MCF 10A (cell line): ENCODE data around the gene RP2. TPM values are rescaled to one million over a fixed set of nuclear protein-coding genes. Genes with fewer than 3 reads are reported as not detected.

ENCODE experiments used
- BruUV-seq: library from RNA; stranded (reverse); fragments of 400-500 nt; replicated peaks from 2 replicates; lab custom pipeline; 2021; lab: Mats Ljungman, UMichigan
- CTCF ChIA-PET: fragments of 300-600 bp; sonication (Branson Sonifier 250); formaldehyde crosslinking; extraction: SDS; loops from one replicate; lab custom pipeline; 2021; ENCODE audit warnings: antibody characterized with exemption, inconsistent platforms; lab: Yijun Ruan, JAX
- POLR2A ChIA-PET: fragments of 300-600, 350-650 bp; sonication (Branson Sonifier 250); formaldehyde crosslinking; extraction: SDS; loops from one replicate; lab custom pipeline; 2020; ENCODE audit warnings: antibody characterized with exemption, inconsistent platforms; lab: Yijun Ruan, JAX
- DNase-seq: peaks from one replicate; pipeline ENCODE4 v3.0.0-alpha.2; 2018; ENCODE audit not compliant: unreplicated experiment
- H3K27ac Mint-ChIP-seq: one replicate; pipeline ENCODE4 v1.8.0; 2022; ENCODE audit warnings: mild to moderate bottlenecking, low read depth, mixed read lengths; ENCODE audit not compliant: unreplicated experiment
- H3K27me3 Mint-ChIP-seq: one replicate; pipeline ENCODE4 v1.8.0; 2022; ENCODE audit warnings: mixed read lengths; ENCODE audit not compliant: insufficient read depth, unreplicated experiment
- H3K36me3 Mint-ChIP-seq: one replicate; pipeline ENCODE4 v1.8.0; 2022; ENCODE audit warnings: mild to moderate bottlenecking, moderate library complexity, mixed read lengths; ENCODE audit not compliant: insufficient read depth, unreplicated experiment
- H3K4me1 Mint-ChIP-seq: one replicate; pipeline ENCODE4 v1.8.0; 2022; ENCODE audit warnings: mixed read lengths; ENCODE audit not compliant: insufficient read depth, unreplicated experiment
- H3K4me3 Mint-ChIP-seq: one replicate; pipeline ENCODE4 v1.8.0; 2022; ENCODE audit warnings: mild to moderate bottlenecking, moderate library complexity, mixed read lengths; ENCODE audit not compliant: unreplicated experiment
- H3K9me3 Mint-ChIP-seq: one replicate; pipeline ENCODE4 v1.8.0; 2022; ENCODE audit warnings: mixed read lengths; ENCODE audit not compliant: unreplicated experiment
- CTCF ChIP-seq: fragments of 200-600 bp; IDR thresholded peaks from one replicate; pipeline ENCODE4 v1.8.0; 2022; ENCODE audit warnings: antibody characterized with exemption, mild to moderate bottlenecking; ENCODE audit not compliant: unreplicated experiment
- intact Hi-C: fragments of 100-400 bp; cut with micrococcal nuclease; formaldehyde crosslinking; loops from 2 replicates; pipeline ENCODE4 v1.14.1; 2022
- total RNA-seq: library from RNA; stranded (reverse); gene quantifications from 2 replicates; pipeline ENCODE4 v1.2.3, GENCODE V29; 2022

Gene RP2
- total RNA-seq, 1 experiment from 2014 or later = 5.4 TPM

DNA sequence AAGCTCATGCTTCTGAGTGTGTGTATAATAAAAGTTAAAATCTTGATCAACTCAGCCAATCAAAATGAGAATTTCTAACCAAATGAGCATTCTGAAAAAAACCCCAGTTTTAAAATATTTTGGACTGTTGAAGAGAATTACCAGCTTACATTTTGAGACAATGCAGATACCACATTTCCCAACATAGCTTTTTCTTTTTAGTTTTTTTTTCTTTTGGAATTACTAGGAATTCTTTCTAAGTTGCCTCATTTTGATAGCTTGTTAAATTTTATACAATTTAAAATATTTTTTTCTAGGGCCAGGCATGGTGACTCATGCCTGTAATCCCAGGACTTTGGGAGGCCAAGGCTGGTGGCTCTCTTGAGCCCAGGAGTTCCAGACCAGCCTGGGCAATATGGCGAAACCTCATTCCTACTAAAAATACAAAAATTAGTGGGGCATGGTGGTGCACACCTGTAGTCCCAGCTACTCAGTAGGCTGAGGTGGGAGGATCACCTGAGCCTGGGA lies 2.2 kb downstream of the RP2 start:
- BruUV-seq = no TSS peak

DNA sequence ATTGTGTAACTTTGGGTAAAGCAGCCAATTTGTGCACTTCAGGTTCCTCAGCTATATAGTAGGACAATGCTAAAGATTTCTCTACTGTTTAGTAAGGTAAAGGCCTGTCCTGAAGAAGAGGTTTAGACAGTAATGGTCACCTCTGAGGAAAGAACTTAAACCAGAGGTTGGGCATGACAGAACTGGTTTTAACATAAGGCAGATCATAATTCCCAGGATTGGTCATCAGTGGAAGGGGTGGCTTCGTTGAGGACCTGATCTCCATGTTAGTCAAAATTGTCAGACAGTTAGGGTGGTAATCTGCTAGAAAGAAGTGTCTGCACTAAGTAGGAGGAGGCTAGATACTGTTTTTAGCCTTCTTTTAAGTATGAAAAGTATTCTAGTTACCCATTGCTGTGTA lies 4.1 kb downstream of the RP2 start:
- Mint-ChIP-seq H3K4me1 (peaks cover 6% of the 10 kb centered on the region), H3K36me3 (no peaks in the 10 kb centered on the region), H3K4me3 (no peak overlapping the region), H3K27ac (no peak overlapping the region), H3K27me3 (no peaks in the 10 kb centered on the region), H3K9me3 (no peaks in the 10 kb centered on the region)
- DNase-seq = no peak
- BruUV-seq = no TSS peak
- POLR2A ChIA-PET = interaction anchor here (0.8 kb wide), 1 partner anchor 10 kb away, joined by 3 read pairs; no protein-coding TSS in a partner anchor
- CTCF ChIA-PET = interaction anchor here (0.6 kb wide), 1 partner anchor 179 kb away, joined by 3 read pairs; no protein-coding TSS in a partner anchor
- intact Hi-C loops = no loop called here
- TF ChIP-seq CTCF = no peak

More for the DNA sequence above, 2.2 kb downstream of the RP2 start:
- Mint-ChIP-seq H3K4me3 (peak overlapping the region; percentile 92), H3K27ac (no peak overlapping the region), H3K4me1 (peaks cover 6% of the 10 kb centered on the region), H3K9me3 (no peaks in the 10 kb centered on the region), H3K27me3 (no peaks in the 10 kb centered on the region), H3K36me3 (no peaks in the 10 kb centered on the region)
- ChIA-PET POLR2A (interaction anchor here (0.6 to 1.6 kb wide), 7 partner anchors 10 to 1651 kb away, joined by 3 to 8 read pairs (median 3); partner anchors contain the start of gene SLC9A7), CTCF (interaction anchor here (0.6 kb wide), 2 partner anchors 74 to 130 kb away, joined by 3 to 4 read pairs; no protein-coding TSS in a partner anchor)
- no peak for DNase-seq
- no peak for TF ChIP-seq CTCF
- intact Hi-C loops = no loop called here

DNA sequence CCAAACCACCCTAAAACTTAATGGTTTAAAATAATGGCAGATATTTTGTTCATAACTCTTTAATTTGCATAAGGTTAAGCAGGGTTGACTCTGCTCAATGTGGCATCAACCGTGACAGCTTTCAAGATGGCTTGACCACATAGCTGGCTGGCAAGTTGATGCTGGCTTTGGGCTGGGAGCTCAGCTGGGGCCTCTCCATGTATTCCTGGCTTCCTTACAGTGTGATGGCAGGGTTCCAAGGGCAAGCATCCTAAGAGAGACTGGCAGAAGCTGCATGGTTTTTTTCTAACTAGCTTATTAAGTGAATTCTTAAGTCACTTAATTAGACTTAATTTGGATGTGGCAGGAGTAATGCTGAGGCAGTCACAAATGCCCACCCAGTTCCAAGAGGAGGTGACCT lies 4.5 kb downstream of the RP2 start:
- intact Hi-C loops = no loop called here
- no peak overlapping the region for H3K4me3 Mint-ChIP-seq
- DNase-seq = no peak
- H3K4me1 Mint-ChIP-seq = peaks cover 6% of the 10 kb centered on the region
- no peak overlapping the region for H3K27ac Mint-ChIP-seq
- ChIA-PET POLR2A (interaction anchor here (0.8 kb wide), 1 partner anchor 10 kb away, joined by 3 read pairs; no protein-coding TSS in a partner anchor), CTCF (interaction anchor here (0.6 kb wide), 2 partner anchors 10 to 179 kb away, joined by 3 read pairs; no protein-coding TSS in a partner anchor)
- H3K27me3 Mint-ChIP-seq = no peaks in the 10 kb centered on the region
- H3K36me3 Mint-ChIP-seq = no peaks in the 10 kb centered on the region
- no peak for TF ChIP-seq CTCF
- BruUV-seq = no TSS peak
- no peaks in the 10 kb centered on the region for H3K9me3 Mint-ChIP-seq

DNA sequence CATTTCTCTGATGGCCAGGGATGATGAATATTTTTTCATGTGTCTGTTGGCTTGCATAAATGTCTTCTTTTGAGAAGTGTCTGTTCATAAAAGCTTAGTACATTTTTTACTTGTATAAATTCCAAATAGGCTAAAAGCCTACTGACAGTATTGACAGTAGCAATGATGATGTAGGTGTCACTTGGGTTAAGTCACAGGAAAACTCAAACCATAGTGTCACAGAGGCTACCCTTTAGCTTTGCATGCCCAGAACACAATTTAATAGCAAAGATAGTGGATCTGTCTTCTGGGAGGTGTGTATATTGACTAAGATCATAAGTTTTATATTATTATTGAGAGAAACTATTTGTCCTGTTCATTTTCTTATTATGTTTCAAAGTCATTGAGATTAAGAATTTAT lies 8.1 kb downstream of the RP2 start:
- DNase-seq = no peak
- peaks cover 3% of the 10 kb centered on the region for H3K27me3 Mint-ChIP-seq
- ChIA-PET CTCF (no interaction called here), POLR2A (interaction anchor here (1.7 kb wide), 1 partner anchor 8 kb away, joined by 7 read pairs; the partner anchor contains the start of gene RP2)
- peaks cover 6% of the 10 kb centered on the region for H3K4me1 Mint-ChIP-seq
- intact Hi-C loops = no loop called here
- no peak overlapping the region for H3K27ac Mint-ChIP-seq
- H3K36me3 Mint-ChIP-seq = no peaks in the 10 kb centered on the region
- BruUV-seq = no TSS peak
- H3K4me3 Mint-ChIP-seq = no peak overlapping the region
- peaks cover under 1% of the 10 kb centered on the region for H3K9me3 Mint-ChIP-seq
- no peak for TF ChIP-seq CTCF
